GM19328 (cell line): ENCODE results near the gene MAP3K4.
A peak's percentile ranks its signal among the peaks of the same experiment; 100 is the strongest.
"Not testable (repeated sequence)": the region's sequence is repeated elsewhere in the genome, so short reads cannot be mapped to it uniquely, and the experiment has no call there.

Experiments
- ATAC-seq: cut with Tn5 transposase; IDR thresholded peaks from one replicate; pipeline ENCODE4 v1.9.1; 2021; ENCODE audit warnings: mild to moderate bottlenecking, moderate library complexity; ENCODE audit not compliant: unreplicated experiment

MAP3K4 gene

GRCh38 chr6:160972111-160972510, 19.5 kb upstream of the MAP3K4 start:
- no peak for ATAC-seq

DNA sequence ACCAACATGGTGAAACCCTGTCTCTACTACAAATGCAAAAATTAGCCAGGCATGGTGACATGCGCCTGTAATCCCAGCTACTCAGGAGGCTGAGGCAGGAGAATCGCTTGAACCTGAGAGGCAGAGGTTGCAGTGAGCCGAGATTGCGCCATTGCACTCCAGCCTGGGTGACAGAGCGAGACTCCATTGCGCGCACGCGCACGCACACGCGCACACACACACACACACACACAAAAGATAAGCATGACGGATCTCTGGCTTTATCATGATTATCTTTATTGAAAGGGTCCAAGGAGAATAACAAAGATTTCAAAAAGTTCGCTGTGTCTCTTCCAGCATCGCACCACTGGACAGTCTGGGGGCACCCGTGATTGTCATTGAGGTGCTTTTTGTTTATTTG, 19.0 kb upstream of the MAP3K4 start:
- ATAC-seq, result not testable (repeated sequence)

DNA sequence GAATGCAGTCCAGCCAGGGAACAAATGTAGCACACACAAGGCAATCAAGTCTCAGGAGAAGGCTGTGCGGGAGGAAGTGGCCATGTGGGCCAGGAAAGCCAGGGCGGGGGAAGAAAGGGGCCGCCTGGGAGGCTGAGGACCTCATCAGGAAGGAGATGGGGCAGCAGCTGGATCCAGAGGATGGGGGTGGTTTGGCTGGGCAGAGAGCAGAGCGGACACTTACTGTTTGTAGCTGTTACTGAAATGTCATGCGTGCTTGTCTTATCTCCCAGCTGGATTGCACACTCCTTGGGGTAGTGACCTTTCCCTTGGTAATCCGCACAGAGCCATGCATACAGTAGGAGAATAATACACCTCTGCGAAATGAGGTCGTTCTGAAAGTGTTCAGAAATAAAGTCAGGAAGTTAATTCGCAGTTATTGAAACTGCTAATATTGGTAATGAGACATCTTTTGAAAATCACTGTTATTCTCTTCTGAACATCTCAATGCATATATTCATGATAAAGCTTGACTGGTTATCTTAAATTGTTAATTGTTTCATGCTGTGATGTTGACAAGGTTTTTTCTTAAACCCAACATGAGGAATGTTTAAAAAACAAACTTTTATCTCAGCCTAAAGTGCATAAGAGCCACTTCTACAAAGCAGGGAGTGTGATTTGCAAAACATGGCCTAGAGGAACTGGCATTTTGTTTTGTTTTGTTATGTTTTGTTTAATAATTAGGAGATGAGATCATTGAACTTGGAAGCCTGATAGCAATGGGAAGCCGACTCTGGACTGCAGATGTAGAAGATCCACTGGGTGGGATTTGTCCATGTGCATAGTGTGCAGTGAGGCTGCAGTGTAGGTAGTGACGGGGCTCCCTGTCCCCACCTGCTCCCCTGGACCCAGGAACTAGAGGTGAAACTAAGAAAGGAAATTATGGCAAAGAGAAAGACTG, 18.0 kb upstream of the MAP3K4 start:
- no peak for ATAC-seq

- no peak for ATAC-seq
Measured at GRCh38 chr6:160974304-160974771, 17.2 kb upstream of the MAP3K4 start.

DNA sequence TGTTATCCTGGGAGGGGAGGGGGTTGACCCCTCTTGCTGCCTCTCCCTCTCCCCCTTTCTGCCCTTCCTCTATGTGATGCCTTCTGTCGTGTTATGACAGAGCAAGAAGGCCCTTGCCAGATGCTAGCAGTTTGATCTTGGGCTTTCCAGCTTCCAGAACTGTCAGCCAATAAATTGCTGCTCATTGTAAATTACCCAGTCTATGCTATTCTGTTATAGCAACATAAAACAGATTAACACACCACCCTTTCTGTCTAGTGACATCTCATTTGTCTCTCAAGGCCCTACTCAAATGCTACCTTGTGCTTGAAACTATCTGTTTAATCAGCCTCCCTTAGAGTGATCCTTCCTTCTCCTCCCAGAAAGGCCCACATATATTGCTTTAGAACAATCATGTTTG, 16.4 kb upstream of the MAP3K4 start:
- ATAC-seq, result no peak

DNA sequence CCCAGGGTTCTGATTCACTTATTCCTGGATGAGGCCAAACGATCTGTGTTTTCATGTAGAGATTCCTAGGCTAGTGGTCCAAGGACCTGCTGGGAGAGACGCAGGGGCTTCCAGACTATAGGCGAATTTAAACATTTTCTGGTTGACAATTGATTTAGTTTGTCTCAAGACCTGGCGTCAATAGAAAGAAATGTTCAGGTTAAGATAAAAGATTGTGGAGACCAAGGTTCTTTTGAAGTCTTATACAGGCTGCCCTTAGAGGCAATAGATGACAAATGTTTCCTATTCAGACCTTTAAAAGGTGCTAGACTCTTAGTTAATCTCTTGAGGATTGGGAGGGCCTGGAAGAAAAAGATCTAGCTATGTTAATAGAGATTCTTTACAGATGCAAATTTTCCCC, 15.6 kb upstream of the MAP3K4 start:
- not testable (repeated sequence) for ATAC-seq

- no peak for ATAC-seq
Measured at GRCh38 chr6:160978141-160978901, 13.2 kb upstream of the MAP3K4 start.

GRCh38 chr6:160979061-160979708, 12.4 kb upstream of the MAP3K4 start:
- ATAC-seq, result no peak

- ATAC-seq, result not testable (repeated sequence)
Measured at GRCh38 chr6:160983377-160983948, 8.1 kb upstream of the MAP3K4 start.

GRCh38 chr6:160986851-160987250, 4.7 kb upstream of the MAP3K4 start:
- ATAC-seq, result no peak

- ATAC-seq, result no peak
Measured at GRCh38 chr6:160987265-160987664, 4.3 kb upstream of the MAP3K4 start.

- ATAC-seq, result no peak
Measured at GRCh38 chr6:160990847-160991405, 643 bp upstream of the MAP3K4 start.

DNA sequence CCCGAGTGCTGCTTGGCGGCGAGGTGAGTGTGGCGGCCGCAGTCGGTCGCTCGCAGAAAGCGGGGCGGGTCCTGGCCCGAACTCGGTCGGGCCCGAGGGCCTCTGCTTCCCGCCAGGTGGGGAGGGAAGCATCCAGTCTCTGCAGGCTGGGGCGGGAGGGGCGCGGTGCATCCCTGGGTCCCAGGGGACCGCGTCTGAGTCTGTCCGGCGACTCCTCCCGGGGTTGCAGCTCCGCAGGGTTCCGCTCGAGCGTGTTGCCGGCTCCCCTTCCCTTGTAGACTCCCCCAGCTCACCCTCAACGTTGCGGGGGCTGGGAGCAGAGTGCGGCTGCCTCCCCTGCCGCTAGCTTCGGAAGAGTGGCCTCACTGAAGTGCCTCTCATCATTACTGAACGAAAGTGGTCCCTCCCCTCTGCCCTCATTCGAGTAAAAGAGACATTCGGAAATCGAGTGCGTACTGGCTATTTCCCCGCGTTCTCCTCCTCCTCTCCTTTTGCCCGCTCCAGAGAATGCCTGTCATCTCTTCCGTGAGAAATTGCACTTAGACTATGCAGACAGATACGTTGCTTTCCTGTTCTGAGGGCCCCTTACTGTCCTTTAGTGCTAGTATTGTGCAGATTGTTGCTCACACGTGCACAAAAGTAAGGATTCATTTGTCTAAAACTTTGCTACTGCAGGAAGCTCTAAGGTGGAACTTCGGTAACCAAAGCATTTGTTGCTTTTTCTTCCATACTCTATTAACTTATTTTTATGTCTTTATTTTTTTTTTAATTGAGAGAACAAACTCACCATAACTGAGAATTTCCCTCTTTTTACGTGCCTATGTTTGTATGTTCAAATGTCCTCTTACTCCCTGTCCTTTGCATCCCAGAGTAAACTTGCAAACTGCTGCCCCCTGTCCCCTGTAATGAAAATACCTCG, 751 bp downstream of the MAP3K4 start:
- ATAC-seq, result peak; percentile 49

DNA sequence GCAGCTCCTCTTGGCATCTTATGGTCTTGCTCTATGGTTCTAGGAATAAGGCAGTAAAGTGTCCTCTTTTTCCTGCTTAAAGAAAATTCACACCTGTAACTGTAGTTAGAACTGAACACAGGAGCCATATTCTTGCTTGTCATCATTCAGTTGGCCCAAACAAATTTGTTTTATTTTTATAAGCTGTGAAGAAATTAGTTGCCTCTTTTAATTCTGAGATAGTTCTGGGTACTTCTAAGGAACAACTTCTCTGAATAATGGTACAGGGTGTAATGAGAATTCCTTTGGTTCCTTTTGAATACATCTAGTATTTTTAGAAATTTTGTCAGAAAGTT, 1.4 kb downstream of the MAP3K4 start:
- no peak for ATAC-seq

DNA sequence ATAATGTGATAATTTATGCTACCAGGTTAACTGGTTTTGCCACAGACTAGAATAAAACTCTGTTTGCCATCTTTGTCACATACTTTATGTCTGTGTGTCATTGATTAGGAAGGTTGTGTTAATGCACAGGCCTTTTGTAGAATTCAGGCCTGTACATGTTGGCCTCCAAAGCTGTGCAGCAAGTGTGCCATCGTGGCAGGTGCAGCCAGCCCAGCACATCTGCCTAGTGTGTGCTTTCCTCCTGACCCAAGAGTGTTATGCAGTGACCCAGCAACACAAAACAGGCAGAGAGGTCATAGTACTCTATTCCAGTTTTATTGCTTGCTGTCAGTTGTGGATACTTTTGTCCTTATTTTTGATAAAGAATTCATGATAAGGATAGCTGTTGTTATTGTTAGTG, 3.7 kb downstream of the MAP3K4 start:
- no peak for ATAC-seq

DNA sequence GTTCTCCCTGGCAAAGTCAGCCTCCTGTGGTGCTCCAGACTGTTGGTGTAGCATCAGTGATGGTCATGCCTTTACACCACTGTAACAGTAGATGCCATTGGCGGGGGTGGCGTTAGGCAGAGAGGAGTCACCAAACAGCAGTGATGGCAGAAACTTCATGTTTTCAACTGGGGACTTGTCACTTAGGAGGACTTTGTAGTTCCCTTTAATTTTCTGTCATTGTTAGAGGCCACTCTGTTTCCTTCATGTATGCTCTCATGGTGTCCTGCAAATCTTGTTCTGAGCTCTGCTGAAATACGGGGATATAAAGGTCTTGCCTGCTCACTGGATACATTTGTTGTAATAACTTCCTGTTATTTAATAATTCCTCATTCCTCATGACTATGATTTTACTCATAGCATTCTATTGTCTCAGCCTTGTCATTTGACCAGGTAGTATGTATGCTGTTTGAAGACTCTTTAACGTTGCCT, 4.6 kb downstream of the MAP3K4 start:
- no peak for ATAC-seq

DNA sequence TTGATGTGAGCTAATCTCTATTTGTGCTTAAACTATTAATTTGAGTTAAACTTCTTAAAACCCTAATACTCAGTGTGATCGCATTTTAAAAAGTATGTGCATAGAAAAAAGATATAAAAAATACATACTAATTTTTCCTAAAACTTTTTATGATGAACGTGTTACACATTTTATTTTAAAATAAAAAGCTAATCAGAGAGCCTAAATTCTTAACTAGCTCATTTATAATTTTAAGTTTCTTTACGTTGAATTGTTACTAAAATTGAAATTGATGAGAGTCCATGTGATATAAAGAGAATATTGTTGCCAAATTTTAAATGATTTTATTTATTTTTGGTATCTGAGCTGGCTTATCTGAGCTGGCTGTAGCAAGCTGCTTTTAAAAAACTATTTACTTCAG, 6.6 kb downstream of the MAP3K4 start:
- ATAC-seq, result no peak

DNA sequence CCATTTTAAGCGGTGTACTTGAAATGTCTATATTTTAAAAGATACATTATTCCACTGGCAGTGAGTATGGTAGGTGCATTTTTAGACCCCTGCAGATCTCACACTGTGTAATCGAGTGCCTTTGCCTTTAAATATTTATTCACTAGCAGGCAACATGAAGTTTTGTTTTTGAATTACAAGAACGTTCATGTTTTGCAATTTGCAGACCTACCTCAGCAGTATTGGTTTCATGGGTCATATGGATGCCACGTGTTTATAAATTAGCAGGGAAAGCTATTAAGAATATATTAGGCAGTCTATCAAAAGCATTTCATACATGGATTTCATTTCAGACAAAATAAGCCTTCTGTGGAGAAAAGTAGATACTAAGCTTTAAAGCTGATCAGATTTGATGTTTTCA, 7.2 kb downstream of the MAP3K4 start:
- ATAC-seq, result no peak

GRCh38 chr6:160999516-160999915, 7.9 kb downstream of the MAP3K4 start:
- ATAC-seq, result no peak

- no peak for ATAC-seq
Measured at GRCh38 chr6:161000632-161001031, 9.1 kb downstream of the MAP3K4 start.
